GM19043 (cell line): ENCODE results near the gene FAM114A2.
"Not testable (repeated sequence)": the region's sequence is repeated elsewhere in the genome, so short reads cannot be mapped to it uniquely, and the experiment has no call there.

Experiments used
- ATAC-seq: cut with Tn5 transposase; IDR thresholded peaks from one replicate; pipeline ENCODE4 v1.9.1; 2021; ENCODE audit warnings: low read depth; ENCODE audit not compliant: unreplicated experiment

The FAM114A2 gene

DNA sequence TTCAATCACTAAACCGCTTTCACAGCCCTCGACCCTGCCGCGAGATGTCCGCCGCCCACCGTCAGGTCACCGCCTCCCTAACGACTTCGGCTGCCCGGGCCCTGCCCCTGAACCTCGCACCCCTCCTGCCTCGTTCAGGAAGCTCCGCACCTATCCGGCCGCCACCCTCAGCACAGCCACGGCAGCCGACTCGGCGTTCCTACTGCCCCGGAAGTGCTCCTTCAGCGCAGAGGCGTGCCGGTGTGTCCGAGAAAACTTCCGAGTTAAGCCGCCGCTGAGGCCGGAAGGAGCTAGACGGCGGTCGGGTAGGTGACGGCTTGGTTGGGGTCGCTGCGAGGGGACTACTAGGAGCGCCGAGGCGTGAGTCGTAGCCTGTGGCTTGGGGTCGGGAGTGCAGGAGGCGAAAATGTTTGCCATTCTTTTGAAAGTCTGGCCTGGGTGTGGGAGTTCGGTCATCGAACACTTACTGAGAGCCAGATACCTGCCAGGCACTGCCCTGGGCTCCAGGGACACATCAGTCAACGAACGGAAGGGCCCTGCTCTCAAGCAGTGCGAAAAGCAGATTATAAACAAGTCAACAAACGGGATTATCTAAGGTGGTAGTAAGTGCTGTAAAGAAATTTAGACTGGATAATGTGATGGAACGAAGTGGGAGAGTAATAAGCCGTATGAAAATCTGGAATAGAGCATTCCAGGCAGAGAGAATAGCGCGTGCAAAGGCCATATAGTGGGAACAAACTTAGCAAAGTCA is at the start of gene FAM114A2, which contains the start of gene MFAP3:
FAM114A2 (minus strand) TSS at position 204 of the 751 bp plus-strand sequence. CDS start 3,957 bp downstream, outside the sequence.
MFAP3 (plus strand) TSS at position 261 of the 751 bp plus-strand sequence. CDS start 10,756 bp downstream, outside the sequence.
- peak; percentile 97 for ATAC-seq

- no peak for ATAC-seq
Measured at GRCh38 chr5:154087260-154087659, 48.5 kb upstream of the FAM114A2 start.

DNA sequence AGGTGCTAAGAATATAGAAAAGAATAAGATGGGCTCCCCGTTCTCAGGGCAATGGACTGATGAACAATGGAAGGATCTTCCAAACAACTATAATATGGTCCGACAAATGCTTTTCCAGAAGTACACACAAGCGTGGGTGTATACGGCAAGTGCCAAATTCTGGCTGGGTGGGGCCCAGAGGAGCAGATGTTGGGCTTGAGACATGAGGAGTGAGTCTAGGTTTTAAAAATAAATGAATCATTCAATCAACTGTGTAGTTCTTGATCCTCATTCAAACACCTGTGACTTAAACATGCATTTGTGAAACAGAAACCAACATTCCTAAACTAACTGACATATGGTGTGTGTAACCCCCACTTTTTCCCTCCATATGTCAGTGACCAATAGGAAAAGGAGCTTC is 47.9 kb upstream of the FAM114A2 start:
- no peak for ATAC-seq

- no peak for ATAC-seq
Measured at GRCh38 chr5:154086146-154086545, 47.4 kb upstream of the FAM114A2 start.

GRCh38 chr5:154084062-154084639 is 45.4 kb upstream of the FAM114A2 start:
- ATAC-seq: no peak

DNA sequence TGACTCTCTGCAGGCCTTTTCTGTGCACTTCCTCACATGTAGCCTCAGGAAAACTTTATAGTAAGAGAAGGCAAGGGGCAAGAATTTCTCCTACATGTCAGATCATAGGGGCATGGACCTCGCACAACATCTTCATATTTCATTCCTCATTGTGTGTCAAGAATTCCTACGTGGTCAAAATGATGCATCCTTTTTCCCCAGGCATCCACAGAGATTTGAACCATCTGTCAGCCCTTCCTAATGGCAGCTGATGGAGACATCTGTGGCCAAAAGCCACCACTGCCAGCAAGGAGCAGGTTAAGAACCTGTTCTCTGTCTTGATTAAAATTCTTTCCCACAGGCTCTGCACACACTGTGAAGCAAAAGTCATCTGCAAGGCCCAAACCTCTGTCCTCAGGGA is 42.5 kb upstream of the FAM114A2 start:
- ATAC-seq: no peak

DNA sequence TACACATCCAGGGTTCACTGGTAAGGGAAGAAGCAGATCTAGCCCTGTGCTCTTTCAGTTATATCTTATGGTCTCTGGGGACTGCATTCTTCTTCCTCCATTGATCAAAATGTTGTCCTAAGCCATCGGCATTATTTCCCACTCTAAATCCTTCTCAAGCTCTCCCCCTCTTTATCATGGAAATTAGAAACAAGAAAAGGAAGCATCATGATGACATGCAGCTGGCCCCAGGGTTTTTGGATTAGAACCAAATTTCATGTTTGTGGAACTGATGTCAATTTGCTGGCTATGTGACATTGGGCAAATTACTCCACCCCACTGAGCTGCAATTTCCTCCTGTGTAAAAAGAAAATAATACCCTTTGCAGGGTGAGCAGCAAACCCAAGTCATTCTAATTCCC is 39.6 kb upstream of the FAM114A2 start:
- no peak for ATAC-seq

DNA sequence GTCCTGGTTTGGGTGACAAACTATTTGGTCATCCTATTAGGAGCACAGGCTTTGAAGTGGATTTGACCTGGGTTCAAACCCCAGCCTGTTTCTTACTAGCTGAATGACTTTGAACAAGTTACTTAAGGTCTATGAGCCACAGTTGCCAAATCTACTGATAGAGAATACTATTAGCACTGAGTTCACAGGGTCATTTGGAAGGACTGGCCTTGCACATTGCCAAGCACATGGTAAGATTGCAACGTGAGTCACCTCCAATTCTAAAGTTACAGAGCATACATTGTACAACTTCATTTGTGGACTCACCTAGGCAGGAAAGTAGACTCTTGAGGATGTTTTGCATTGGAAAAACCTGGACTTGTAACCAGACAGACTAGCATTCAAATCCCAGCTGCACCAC is 39.0 kb upstream of the FAM114A2 start:
- ATAC-seq: no peak

DNA sequence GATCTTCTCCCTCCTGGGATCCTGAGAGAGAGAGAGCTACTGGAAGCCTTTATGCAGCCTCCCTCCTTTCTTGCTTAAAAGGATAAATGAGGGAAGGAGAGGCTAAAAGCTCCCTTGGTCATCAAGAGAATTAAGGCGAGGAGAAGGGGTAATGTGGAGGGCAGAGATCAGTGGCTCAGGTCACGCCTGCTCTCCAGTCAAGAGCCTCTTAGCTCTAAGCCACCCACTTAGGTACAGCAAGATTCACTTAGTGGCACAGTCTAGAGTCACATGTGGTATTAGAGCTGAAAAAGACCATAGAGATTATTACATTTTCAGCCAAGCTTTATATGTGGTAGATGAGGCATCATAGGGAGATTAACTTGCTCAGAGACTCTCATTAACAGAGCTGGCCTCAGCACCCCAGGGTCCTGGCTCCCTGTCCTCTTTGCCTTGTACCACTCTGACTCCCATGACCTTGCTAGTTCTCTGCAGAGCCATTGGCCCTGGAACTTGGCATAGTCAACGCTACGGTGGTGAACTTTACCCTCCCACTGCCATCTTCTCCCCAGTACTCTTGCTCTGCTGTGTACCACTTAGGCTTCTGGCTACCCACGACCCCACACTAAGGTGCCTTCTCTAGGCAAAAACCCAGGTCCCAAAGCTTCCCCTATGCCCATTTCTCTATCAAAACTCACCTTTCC is 37.7 kb upstream of the FAM114A2 start:
- no peak for ATAC-seq

GRCh38 chr5:154072414-154073171 is 33.9 kb upstream of the FAM114A2 start:
- peak; percentile 97 for ATAC-seq

- ATAC-seq: no peak
Measured at GRCh38 chr5:154071799-154072413, 33.2 kb upstream of the FAM114A2 start.

DNA sequence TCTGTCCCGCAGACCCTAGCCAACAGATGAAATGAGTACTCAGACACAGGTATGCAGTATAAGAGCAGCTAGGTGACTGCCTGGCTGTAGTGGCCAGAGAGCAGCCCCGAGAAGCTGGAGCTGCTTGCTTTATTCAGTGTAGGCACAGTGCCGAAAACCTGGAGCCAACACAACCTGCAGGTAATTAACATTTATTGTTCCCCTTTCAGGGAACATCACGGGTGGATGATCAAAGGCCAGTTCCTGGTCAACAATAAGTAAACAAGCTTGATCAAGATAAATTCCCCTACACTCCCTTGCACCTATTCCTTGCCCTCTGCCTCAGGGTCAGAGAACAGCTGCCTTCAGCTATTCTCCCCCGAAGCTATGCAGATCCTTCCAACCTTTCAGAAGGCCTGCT is 31.1 kb upstream of the FAM114A2 start:
- not testable (repeated sequence) for ATAC-seq

GRCh38 chr5:154065971-154066370 is 27.3 kb upstream of the FAM114A2 start:
- ATAC-seq: no peak

- ATAC-seq: no peak
Measured at GRCh38 chr5:154063372-154063771, 24.7 kb upstream of the FAM114A2 start.

- ATAC-seq: no peak
Measured at GRCh38 chr5:154060606-154061005, 21.9 kb upstream of the FAM114A2 start.

DNA sequence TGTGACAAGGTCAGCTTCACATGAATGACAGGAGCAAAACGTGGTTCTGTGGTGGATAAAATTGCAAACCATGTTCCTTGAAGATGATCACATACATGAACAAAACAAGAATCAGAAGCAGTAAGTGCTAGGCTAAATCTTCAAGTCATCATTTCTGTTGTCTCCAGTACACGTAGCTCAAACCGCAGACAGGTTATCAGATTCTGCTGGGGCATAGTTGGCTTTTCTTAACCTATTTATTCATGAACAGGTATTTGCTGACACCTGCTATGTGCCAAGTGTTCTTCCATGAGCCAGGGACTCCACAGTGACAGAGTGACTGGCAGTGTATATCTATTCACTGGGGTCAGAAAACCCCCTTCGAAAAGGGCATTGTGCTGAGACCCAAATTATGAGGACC is 20.9 kb upstream of the FAM114A2 start:
- ATAC-seq: no peak

DNA sequence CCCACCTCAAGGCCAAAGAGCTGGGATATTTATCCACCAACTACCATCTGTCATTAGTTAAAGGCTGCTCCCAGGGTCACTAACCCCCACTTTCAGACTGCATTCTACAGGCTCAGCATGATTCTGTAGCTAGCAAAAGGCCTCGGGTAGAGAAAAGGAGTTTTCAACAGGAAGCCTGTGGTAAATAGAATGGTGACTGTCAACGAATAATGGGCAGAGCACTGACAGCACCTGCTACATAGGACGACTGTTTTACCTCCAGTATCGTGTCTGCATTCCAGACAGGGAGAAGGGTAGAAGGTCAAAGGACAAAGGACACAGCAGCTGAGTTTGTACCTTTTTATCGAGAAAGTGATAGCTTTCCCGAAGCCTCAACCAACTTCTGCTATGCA is 20.3 kb upstream of the FAM114A2 start:
- peak; percentile 65 for ATAC-seq

- ATAC-seq: peak; percentile 58
Measured at GRCh38 chr5:154058055-154059038, 19.6 kb upstream of the FAM114A2 start.

DNA sequence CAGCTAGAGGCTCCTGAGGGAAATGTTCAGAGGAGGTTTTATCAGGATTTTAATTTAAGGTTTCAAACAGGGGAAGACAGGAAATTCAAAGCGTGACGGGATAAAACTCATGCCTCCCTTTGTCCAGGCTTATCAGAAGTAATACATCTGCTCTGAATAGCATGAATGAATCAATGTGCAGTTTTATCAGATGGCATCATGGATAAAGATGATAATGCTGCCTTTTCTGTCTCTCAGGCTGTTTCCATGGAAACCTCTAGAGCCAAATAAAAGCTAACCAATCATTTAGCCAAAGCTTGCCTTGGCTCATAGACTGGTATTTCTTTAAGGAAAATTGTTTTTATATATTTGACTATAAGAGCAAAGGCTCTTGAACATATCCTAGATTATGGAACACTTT is 16.5 kb upstream of the FAM114A2 start:
- no peak for ATAC-seq
